PC-3 (cell line): Measurements from ENCODE around the gene USP21. TPM values are rescaled to one million over a fixed set of nuclear protein-coding genes. Genes with fewer than 3 reads are reported as not detected.

Experiments used
- ATAC-seq: fragments of 200-7000 bp; cut with Tn5 transposase; 2 replicates; pipeline ENCODE4 v1.9.1; 2020; ENCODE audit warnings: mild to moderate bottlenecking, moderate library complexity
- BruUV-seq: library from RNA; stranded (reverse); fragments of 400-500 nt; replicated peaks from 2 replicates; lab custom pipeline; 2021; lab: Mats Ljungman, UMichigan
- CTCF ChIA-PET: fragments of 300-600 bp; sonication (Branson Sonifier 250); formaldehyde crosslinking; loops from one replicate; lab custom pipeline; 2022; ENCODE audit warnings: antibody characterized with exemption; lab: Charles Lee
- POLR2A ChIA-PET: fragments of 300-600 bp; sonication (Branson Sonifier 250); formaldehyde crosslinking; loops from one replicate; lab custom pipeline; 2022; ENCODE audit warnings: antibody characterized with exemption; ENCODE audit not compliant: unreplicated experiment; lab: Charles Lee
- DNase-seq: peaks from one replicate; pipeline ENCODE4 v3.0.0-alpha.2; 2015
- H2AFZ ChIP-seq: fragments of 300-600 bp; sonication (generic); 2 replicates; pipeline ENCODE4 v1.6.0; 2016; ENCODE audit warnings: antibody characterized with exemption, low read length
- H3F3A ChIP-seq: fragments of 300-600 bp; sonication (generic); one replicate; pipeline ENCODE4 v1.6.0; 2017; ENCODE audit warnings: antibody characterized with exemption, low read length, control low read depth, mild to moderate bottlenecking; ENCODE audit not compliant: unreplicated experiment
- H3K27ac ChIP-seq: fragments of 300-600 bp; sonication (generic); 2 replicates; pipeline ENCODE4 v1.5.1; 2016; ENCODE audit warnings: mild to moderate bottlenecking, low read length
- H3K27me3 ChIP-seq: fragments of 300-600 bp; sonication (generic); 2 replicates; pipeline ENCODE4 v1.6.1; 2016; ENCODE audit warnings: low read length, mixed read lengths
- H3K36me3 ChIP-seq: fragments of 300-600 bp; sonication (generic); 2 replicates; pipeline ENCODE4 v1.6.1; 2016; ENCODE audit warnings: low read depth, mixed run types, low read length, mixed read lengths
- H3K4me1 ChIP-seq: fragments of 300-600 bp; sonication (generic); 2 replicates; pipeline ENCODE4 v1.5.1; 2016; ENCODE audit warnings: low read length; ENCODE audit not compliant: insufficient read depth
- H3K4me2 ChIP-seq: fragments of 300-600 bp; sonication (generic); 2 replicates; pipeline ENCODE4 v1.6.0; 2016; ENCODE audit warnings: low read length
- H3K4me3 ChIP-seq: fragments of 300-600 bp; sonication (generic); 2 replicates; pipeline ENCODE4 v1.5.1; 2016; ENCODE audit warnings: mild to moderate bottlenecking, low read length, mixed read lengths
- H3K79me2 ChIP-seq: fragments of 300-600 bp; sonication (generic); 2 replicates; pipeline ENCODE4 v1.6.1; 2017; ENCODE audit warnings: low read length, mixed read lengths
- H3K9ac ChIP-seq: fragments of 300-600 bp; sonication (generic); 2 replicates; pipeline ENCODE4 v1.6.0; 2016; ENCODE audit warnings: mild to moderate bottlenecking, low read length
- H3K9me2 ChIP-seq: fragments of 300-600 bp; sonication (generic); replicated peaks from 2 replicates; pipeline ENCODE4 v1.6.1; 2016; ENCODE audit warnings: mixed run types, low read length, mixed read lengths
- H3K9me3 ChIP-seq: fragments of 300-600 bp; sonication (generic); 2 replicates; pipeline ENCODE4 v1.6.1; 2016; ENCODE audit warnings: low read length, mixed read lengths
- H4K20me1 ChIP-seq: fragments of 300-600 bp; sonication (generic); 2 replicates; pipeline ENCODE4 v1.6.1; 2016; ENCODE audit warnings: low read length, mixed read lengths
- EZH2 ChIP-seq: fragments of 300-600 bp; sonication (generic); IDR thresholded peaks from one replicate; pipeline ENCODE4 v1.6.1; 2017; ENCODE audit warnings: antibody characterized with exemption, mild to moderate bottlenecking, low read length; ENCODE audit not compliant: unreplicated experiment
- EZH2phosphoT487 ChIP-seq: fragments of 300-600 bp; sonication (generic); IDR thresholded peaks from 2 replicates; pipeline ENCODE4 v1.6.1; 2018; ENCODE audit warnings: mild to moderate bottlenecking, antibody characterized with exemption, low read length, borderline replicate concordance
- intact Hi-C: fragments of 100-400 bp; cut with micrococcal nuclease; formaldehyde crosslinking; loops from 2 replicates; pipeline ENCODE4 v1.9.0; 2023
- total RNA-seq: library from RNA; depleted of rRNA; stranded (reverse); fragments of >200 nt; gene quantifications from 2 replicates; pipeline ENCODE4 v1.2.3, GENCODE V29; 2014
- TF ChIP-seq, protein P1 (sequence below): fragments of 300-600 bp; sonication (generic); conservative IDR thresholded peaks from 2 replicates; pipeline ENCODE4 v1.5.1; 2017; ENCODE audit warnings: antibody characterized with exemption, low read depth, mild to moderate bottlenecking, low read length

Gene USP21
- total RNA-seq, 1 experiment from 2014 or later, result 20.6 TPM

DNA sequence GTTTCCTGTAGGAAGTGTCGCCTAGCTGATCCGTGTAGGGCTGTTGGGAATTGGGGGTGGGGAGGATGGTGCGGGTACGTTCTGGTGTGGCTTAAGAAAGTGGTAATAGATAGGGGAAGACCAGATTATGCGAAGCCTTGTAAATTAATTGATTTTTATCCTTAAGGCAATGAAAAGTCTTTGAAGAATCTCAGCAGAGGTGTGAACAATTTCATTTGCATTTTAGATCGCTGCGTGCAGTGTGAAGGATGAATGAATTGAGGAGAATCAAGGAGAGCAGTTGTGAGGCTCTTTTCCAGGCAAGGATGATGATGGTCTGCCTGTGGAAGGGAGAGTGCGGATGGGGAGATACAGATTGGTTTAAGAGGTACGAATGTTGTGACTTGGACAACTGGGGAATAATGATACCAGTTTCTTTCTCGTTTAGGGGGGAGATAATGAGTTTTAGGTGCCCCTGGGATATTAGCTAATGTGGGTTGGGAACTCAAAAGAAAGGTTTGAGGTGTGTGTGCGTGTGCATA lies 26.0 kb upstream of the USP21 start:
- POLR2A ChIA-PET, result interaction anchor here (0.9 kb wide), 1 partner anchor 16 kb away, joined by 6 read pairs; the partner anchor contains the start of genes NIT1 and PFDN2
- peak; percentile 23 for DNase-seq
- peak; percentile 56 for ATAC-seq
- Histone ChIP-seq H4K20me1 (no peaks in the 10 kb centered on the region), H3K4me3 (peak overlapping the region; percentile 90), H2AFZ (peak overlapping the region; percentile 87), H3K79me2 (peaks cover 67% of the 10 kb centered on the region), H3K9ac (peak overlapping the region; percentile 94), H3K27ac (peak overlapping the region; percentile 91), H3K27me3 (no peaks in the 10 kb centered on the region), H3F3A (peaks cover 5% of the 10 kb centered on the region), H3K36me3 (peaks cover 11% of the 10 kb centered on the region), H3K9me2 (no peaks in the 10 kb centered on the region), H3K4me1 (peaks cover 18% of the 10 kb centered on the region), H3K4me2 (peak overlapping the region; percentile 98), H3K9me3 (no peaks in the 10 kb centered on the region)
- no peak for TF ChIP-seq EZH2
- TF ChIP-seq EZH2phosphoT487, result no peak
- TF ChIP-seq, protein P1, sequence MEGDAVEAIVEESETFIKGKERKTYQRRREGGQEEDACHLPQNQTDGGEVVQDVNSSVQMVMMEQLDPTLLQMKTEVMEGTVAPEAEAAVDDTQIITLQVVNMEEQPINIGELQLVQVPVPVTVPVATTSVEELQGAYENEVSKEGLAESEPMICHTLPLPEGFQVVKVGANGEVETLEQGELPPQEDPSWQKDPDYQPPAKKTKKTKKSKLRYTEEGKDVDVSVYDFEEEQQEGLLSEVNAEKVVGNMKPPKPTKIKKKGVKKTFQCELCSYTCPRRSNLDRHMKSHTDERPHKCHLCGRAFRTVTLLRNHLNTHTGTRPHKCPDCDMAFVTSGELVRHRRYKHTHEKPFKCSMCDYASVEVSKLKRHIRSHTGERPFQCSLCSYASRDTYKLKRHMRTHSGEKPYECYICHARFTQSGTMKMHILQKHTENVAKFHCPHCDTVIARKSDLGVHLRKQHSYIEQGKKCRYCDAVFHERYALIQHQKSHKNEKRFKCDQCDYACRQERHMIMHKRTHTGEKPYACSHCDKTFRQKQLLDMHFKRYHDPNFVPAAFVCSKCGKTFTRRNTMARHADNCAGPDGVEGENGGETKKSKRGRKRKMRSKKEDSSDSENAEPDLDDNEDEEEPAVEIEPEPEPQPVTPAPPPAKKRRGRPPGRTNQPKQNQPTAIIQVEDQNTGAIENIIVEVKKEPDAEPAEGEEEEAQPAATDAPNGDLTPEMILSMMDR, result no peak
- CTCF ChIA-PET, result interaction anchor here (0.9 to 1.1 kb wide), 2 partner anchors 20 to 33 kb away, joined by 5 read pairs; partner anchors contain the start of genes PPOX and UFC1
- intact Hi-C loops, result loop anchor here (2.0 kb wide), 2 partner anchors 20 to 34 kb away; partner anchors contain the start of genes KLHDC9 and UFC1
- BruUV-seq, result TSS peak; percentile 75

DNA sequence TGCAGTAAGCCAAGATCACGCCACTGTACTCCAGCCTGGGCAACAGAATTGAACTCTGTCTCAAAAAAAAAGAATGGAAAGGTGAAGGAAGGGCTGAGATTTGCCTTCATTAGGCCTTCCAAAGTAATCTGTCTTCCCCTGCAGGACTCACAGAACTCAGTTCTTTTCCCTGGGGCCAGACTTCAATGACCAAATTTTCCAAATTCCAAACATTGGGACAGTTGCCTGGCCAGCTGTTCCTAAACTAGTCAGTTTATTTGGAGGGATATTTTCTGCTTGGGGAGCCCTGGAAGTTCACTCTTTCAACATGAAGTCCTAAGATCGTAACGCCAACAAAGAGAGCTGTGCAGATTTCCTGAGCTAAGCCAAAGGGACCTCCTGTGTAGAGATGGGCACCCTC lies 21.4 kb upstream of the USP21 start:
- Histone ChIP-seq H3K4me1 (no peaks in the 10 kb centered on the region), H2AFZ (no peak overlapping the region), H3K4me2 (no peak overlapping the region), H3F3A (peaks cover 5% of the 10 kb centered on the region), H3K27ac (no peak overlapping the region), H3K27me3 (no peaks in the 10 kb centered on the region), H3K79me2 (peaks cover 29% of the 10 kb centered on the region), H3K9me3 (no peaks in the 10 kb centered on the region), H3K36me3 (no peaks in the 10 kb centered on the region), H4K20me1 (no peaks in the 10 kb centered on the region), H3K4me3 (no peak overlapping the region), H3K9me2 (no peaks in the 10 kb centered on the region), H3K9ac (no peak overlapping the region)
- BruUV-seq, result no TSS peak
- CTCF ChIA-PET, result no interaction called here
- TF ChIP-seq, protein P1, result no peak
- TF ChIP-seq EZH2phosphoT487, result no peak
- no peak for TF ChIP-seq EZH2
- no peak for DNase-seq
- ATAC-seq, result no peak
- POLR2A ChIA-PET, result no interaction called here
- intact Hi-C loops, result no loop called here

DNA sequence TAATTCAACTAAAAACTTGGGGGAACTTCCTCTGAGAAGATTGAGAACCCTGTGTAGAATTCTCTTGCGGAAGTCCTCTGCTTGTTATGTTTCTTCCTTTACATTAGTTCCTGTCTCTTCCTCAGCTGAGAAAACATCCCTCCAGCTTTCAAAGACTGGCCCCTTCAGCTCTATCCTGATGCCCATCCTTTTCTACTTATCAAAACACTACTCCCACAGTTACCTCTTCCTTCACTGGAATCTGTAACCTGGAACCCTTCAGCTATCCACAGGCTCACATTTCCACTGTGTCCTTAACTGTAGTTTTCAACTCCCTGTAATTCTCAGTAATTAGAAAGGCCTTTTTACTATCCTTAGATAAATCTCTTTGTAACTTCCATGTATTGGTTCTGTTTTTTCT lies 20.9 kb upstream of the USP21 start:
- POLR2A ChIA-PET, result no interaction called here
- Histone ChIP-seq H3K9ac (no peak overlapping the region), H3K27ac (no peak overlapping the region), H3K9me2 (no peaks in the 10 kb centered on the region), H3F3A (peaks cover 2% of the 10 kb centered on the region), H2AFZ (no peak overlapping the region), H3K4me3 (no peak overlapping the region), H3K36me3 (no peaks in the 10 kb centered on the region), H3K9me3 (no peaks in the 10 kb centered on the region), H4K20me1 (no peaks in the 10 kb centered on the region), H3K79me2 (peaks cover 24% of the 10 kb centered on the region), H3K4me2 (no peak overlapping the region), H3K27me3 (no peaks in the 10 kb centered on the region), H3K4me1 (no peaks in the 10 kb centered on the region)
- BruUV-seq, result no TSS peak
- no peak for ATAC-seq
- no peak for DNase-seq
- intact Hi-C loops, result no loop called here
- CTCF ChIA-PET, result no interaction called here
- no peak for TF ChIP-seq EZH2
- TF ChIP-seq EZH2phosphoT487, result no peak
- TF ChIP-seq, protein P1, result no peak
